PC-9 (cell line): ENCODE measurements around the gene LEP. TPM values are rescaled to one million over a fixed set of nuclear protein-coding genes. Genes with fewer than 3 reads are reported as not detected.

Source experiments
- BruUV-seq: library from RNA; stranded (reverse); fragments of 400-500 nt; replicated peaks from 2 replicates; lab custom pipeline; 2021; lab: Mats Ljungman, UMichigan
- CTCF ChIA-PET: fragments of 300-600 bp; sonication (Branson Sonifier 250); formaldehyde crosslinking; loops from one replicate; lab custom pipeline; 2022; ENCODE audit warnings: antibody characterized with exemption; lab: Charles Lee
- POLR2A ChIA-PET: fragments of 300-600 bp; sonication (Branson Sonifier 250); formaldehyde crosslinking; loops from one replicate; lab custom pipeline; 2022; ENCODE audit warnings: antibody characterized with exemption; ENCODE audit not compliant: unreplicated experiment; lab: Charles Lee
- DNase-seq, 2 experiments: peaks; one replicate each; pipeline versions ENCODE4 v3.0.0 to v3.0.0-alpha.2; 2015 to 2022; ENCODE audit warnings: mixed read lengths in 1 of 2
- H2AFZ ChIP-seq: fragments of 200-600 bp; sonication (generic); 2 replicates; pipeline ENCODE4 v1.8.1; 2017; ENCODE audit warnings: antibody characterized with exemption
- H3F3A ChIP-seq: fragments of 200-600 bp; sonication (generic); 2 replicates; pipeline ENCODE4 v1.8.1; 2017; ENCODE audit warnings: antibody characterized with exemption, mild to moderate bottlenecking, low read depth; ENCODE audit not compliant: insufficient read depth
- H3K27ac ChIP-seq: fragments of 200-600 bp; sonication (generic); 2 replicates; pipeline ENCODE4 v1.6.1; 2016; ENCODE audit warnings: mixed run types
- H3K27me3 ChIP-seq: fragments of 200-600 bp; sonication (generic); 2 replicates; pipeline ENCODE4 v1.6.1; 2016; ENCODE audit warnings: low read depth, mixed run types; ENCODE audit not compliant: insufficient read depth
- H3K36me3 ChIP-seq: fragments of 200-600 bp; sonication (generic); 2 replicates; pipeline ENCODE4 v1.6.1; 2016; ENCODE audit warnings: low read depth, mixed run types
- H3K4me1 ChIP-seq: fragments of 200-600 bp; sonication (generic); replicated peaks from 2 replicates; pipeline ENCODE4 v1.6.1; 2016; ENCODE audit warnings: mixed run types; ENCODE audit not compliant: insufficient read depth
- H3K4me2 ChIP-seq: fragments of 200-600 bp; sonication (generic); 2 replicates; pipeline ENCODE4 v1.6.1; 2017; ENCODE audit warnings: mixed run types
- H3K4me3 ChIP-seq: fragments of 200-600 bp; sonication (generic); 2 replicates; pipeline ENCODE4 v1.6.1; 2016; ENCODE audit warnings: mixed run types
- H3K79me2 ChIP-seq: fragments of 200-600 bp; sonication (generic); 2 replicates; pipeline ENCODE4 v1.6.1; 2017; ENCODE audit warnings: low read depth, mixed run types
- H3K9me2 ChIP-seq: fragments of 200-600 bp; sonication (generic); 2 replicates; pipeline ENCODE4 v1.8.1; 2017; ENCODE audit warnings: mild to moderate bottlenecking; ENCODE audit not compliant: insufficient read depth
- H3K9me3 ChIP-seq: fragments of 200-600 bp; sonication (generic); 2 replicates; pipeline ENCODE4 v1.8.1; 2016; ENCODE audit warnings: low read depth; ENCODE audit not compliant: insufficient read depth
- H4K20me1 ChIP-seq: fragments of 200-600 bp; sonication (generic); 2 replicates; pipeline ENCODE4 v1.8.1; 2017; ENCODE audit not compliant: insufficient read depth
- CTCF ChIP-seq: fragments of 200-600 bp; sonication (generic); conservative IDR thresholded peaks from 2 replicates; pipeline ENCODE4 v1.6.1; 2017; ENCODE audit warnings: mixed run types, antibody characterized with exemption, mild to moderate bottlenecking, moderate library complexity
- EZH2 ChIP-seq: fragments of 200-600 bp; sonication (generic); IDR thresholded peaks from 2 replicates; pipeline ENCODE4 v1.8.0; 2017; ENCODE audit warnings: antibody characterized with exemption, low read depth
- intact Hi-C: fragments of 100-400 bp; cut with micrococcal nuclease; formaldehyde crosslinking; loops from one replicate; pipeline ENCODE4 v1.10.0; 2022; ENCODE audit not compliant: unreplicated experiment
- total RNA-seq: library from RNA; stranded (reverse); gene quantifications from 2 replicates; pipeline ENCODE4 v1.2.3, GENCODE V29; 2021

The LEP gene
- total RNA-seq, 1 experiment from 2014 or later = not detected

- Histone ChIP-seq H3K4me1 (no peaks in the 10 kb centered on the region), H3K36me3 (no peaks in the 10 kb centered on the region), H4K20me1 (no peaks in the 10 kb centered on the region), H3K79me2 (no peaks in the 10 kb centered on the region), H3K4me3 (no peak overlapping the region), H3F3A (peaks cover 9% of the 10 kb centered on the region), H3K27ac (no peak overlapping the region), H3K27me3 (no peaks in the 10 kb centered on the region), H3K9me2 (no peaks in the 10 kb centered on the region), H3K9me3 (no peaks in the 10 kb centered on the region), H3K4me2 (no peak overlapping the region), H2AFZ (no peak overlapping the region)
- BruUV-seq = no TSS peak
- ChIA-PET CTCF (no interaction called here), POLR2A (interaction anchor here (0.7 kb wide), 1 partner anchor 61 kb away, joined by 4 read pairs; no protein-coding TSS in a partner anchor)
- intact Hi-C loops = no loop called here
- DNase-seq = no peak
- TF ChIP-seq EZH2 = no peak
- no peak for TF ChIP-seq CTCF
These were observed 25.8 kb upstream of the LEP start for GRCh38 chr7:128215281-128215680.

- Histone ChIP-seq H3K4me1 (no peaks in the 10 kb centered on the region), H3K4me2 (no peak overlapping the region), H3K27me3 (no peaks in the 10 kb centered on the region), H3K9me2 (no peaks in the 10 kb centered on the region), H4K20me1 (no peaks in the 10 kb centered on the region), H3K36me3 (no peaks in the 10 kb centered on the region), H3K27ac (no peak overlapping the region), H2AFZ (no peak overlapping the region), H3K79me2 (no peaks in the 10 kb centered on the region), H3K4me3 (no peak overlapping the region), H3K9me3 (no peaks in the 10 kb centered on the region), H3F3A (peaks cover 9% of the 10 kb centered on the region)
- no peak for DNase-seq
- intact Hi-C loops = no loop called here
- BruUV-seq = no TSS peak
- CTCF ChIA-PET = no interaction called here
- POLR2A ChIA-PET = interaction anchor here (0.7 kb wide), 1 partner anchor 61 kb away, joined by 4 read pairs; no protein-coding TSS in a partner anchor
- TF ChIP-seq EZH2 (no peak), CTCF (no peak)
These were observed 25.3 kb upstream of the LEP start for GRCh38 chr7:128215739-128216138.

- no TSS peak for BruUV-seq
- TF ChIP-seq CTCF (no peak), EZH2 (no peak)
- Histone ChIP-seq H3K4me3 (no peak overlapping the region), H3K36me3 (no peaks in the 10 kb centered on the region), H3K27me3 (no peaks in the 10 kb centered on the region), H3K4me1 (peaks cover 12% of the 10 kb centered on the region), H3K9me2 (no peaks in the 10 kb centered on the region), H3K4me2 (no peak overlapping the region), H4K20me1 (no peaks in the 10 kb centered on the region), H3K27ac (no peak overlapping the region), H3K9me3 (no peaks in the 10 kb centered on the region), H2AFZ (0 out of 2 replicates have a peak overlapping the region, but pooled peaks have one; percentile 18), H3F3A (peaks cover 19% of the 10 kb centered on the region), H3K79me2 (no peaks in the 10 kb centered on the region)
- ChIA-PET POLR2A (no interaction called here), CTCF (no interaction called here)
- peak in 1 of 2 experiments; percentile 50 for DNase-seq
- intact Hi-C loops = no loop called here
These were observed 23.9 kb upstream of the LEP start for GRCh38 chr7:128217030-128217805.
